Kidney epithelial cell (primary cell): Measurements from ENCODE around the gene LAMC3. TPM values are rescaled to one million over a fixed set of nuclear protein-coding genes. Genes with fewer than 3 reads are reported as not detected.

Experiments
- DNase-seq: peaks from one replicate; pipeline ENCODE4 v3.0.0-alpha.2; 2010; ENCODE audit warnings: low read depth
- H3K27me3 ChIP-seq: 2 replicates; pipeline ENCODE4 v1.6.0; 2011; ENCODE audit warnings: low read length; ENCODE audit not compliant: control insufficient read depth, insufficient read depth
- H3K36me3 ChIP-seq: 2 replicates; pipeline ENCODE4 v1.5.1; 2011; ENCODE audit warnings: low read length; ENCODE audit not compliant: control insufficient read depth, insufficient read depth
- H3K4me3 ChIP-seq: 2 replicates; pipeline ENCODE4 v1.5.1; 2011; ENCODE audit warnings: low read depth, mild to moderate bottlenecking, control low read depth, low read length
- CTCF ChIP-seq: IDR thresholded peaks from 2 replicates; pipeline ENCODE4 v1.5.1; 2011; ENCODE audit warnings: mild to moderate bottlenecking, moderate library complexity, low read length, control low read depth, inconsistent platforms; ENCODE audit not compliant: insufficient read depth, poor library complexity, severe bottlenecking
- total RNA-seq: library from RNA; depleted of rRNA; stranded (reverse); fragments of >200 nt; gene quantifications from 2 replicates; pipeline ENCODE4 v1.2.3, GENCODE V29; 2015

Gene LAMC3
- total RNA-seq, 1 donor from 2014 or later, result 7.5 TPM

DNA sequence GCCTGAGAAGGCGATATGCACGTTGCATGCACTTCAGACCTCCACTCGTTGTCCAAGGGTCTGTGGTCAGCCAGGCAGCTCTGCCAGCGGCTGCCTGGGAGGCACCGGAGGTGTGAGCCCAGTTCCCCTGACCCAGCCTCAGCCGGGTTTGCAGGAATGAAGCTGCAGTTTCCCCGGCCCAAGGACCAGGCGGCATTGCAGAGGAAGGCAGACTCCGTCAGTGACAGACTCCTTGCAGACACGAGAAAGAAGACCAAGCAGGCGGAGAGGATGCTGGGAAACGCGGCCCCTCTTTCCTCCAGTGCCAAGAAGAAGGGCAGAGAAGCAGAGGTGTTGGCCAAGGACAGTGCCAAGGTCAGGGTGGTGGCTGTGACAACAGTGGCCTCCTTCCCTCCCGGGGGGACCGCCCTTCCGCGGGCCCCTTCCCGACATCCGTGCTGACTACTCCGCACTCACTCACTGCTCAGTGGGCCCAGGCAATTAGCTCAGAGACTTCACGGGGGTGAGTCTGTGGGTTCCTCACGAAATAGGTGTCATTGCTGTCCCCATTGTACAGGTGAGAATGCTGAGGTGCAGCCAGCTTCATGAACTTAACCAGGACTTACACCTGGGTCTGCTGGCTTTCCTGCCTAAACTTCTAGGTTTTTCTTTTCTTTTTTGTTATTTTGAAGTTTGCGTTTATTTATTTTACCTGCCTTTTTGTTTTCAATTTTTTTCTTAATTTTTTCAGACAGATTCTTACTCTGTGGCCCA lies 76.6 kb downstream of the LAMC3 start:
- DNase-seq, result no peak
- TF ChIP-seq CTCF, result no peak
- H3K27me3 ChIP-seq, result peaks cover 2% of the 10 kb centered on the region

DNA sequence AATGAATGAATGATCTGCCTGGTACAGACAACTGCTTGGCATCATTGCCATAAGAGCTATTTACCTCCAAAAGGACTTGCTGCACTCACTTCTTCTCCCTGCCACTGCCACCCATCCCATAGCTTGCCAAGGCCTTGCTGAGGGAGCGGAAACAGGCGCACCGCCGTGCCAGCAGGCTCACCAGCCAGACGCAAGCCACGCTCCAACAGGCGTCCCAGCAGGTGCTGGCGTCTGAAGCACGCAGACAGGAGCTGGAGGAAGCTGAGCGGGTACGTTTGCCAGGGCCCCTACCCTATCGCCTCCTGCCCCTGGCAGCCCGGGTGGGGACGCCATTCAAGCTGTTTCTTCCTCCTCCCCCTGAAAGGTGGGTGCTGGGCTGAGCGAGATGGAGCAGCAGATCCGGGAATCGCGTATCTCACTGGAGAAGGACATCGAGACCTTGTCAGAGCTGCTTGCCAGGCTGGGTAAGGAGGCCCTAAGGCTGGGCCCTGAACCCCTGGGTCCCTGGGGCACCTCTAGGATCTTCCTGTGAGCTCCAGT lies 78.5 kb downstream of the LAMC3 start:
- DNase-seq, result no peak
- Histone ChIP-seq H3K36me3 (no peaks in the 10 kb centered on the region), H3K4me3 (no peak overlapping the region), H3K27me3 (peaks cover 2% of the 10 kb centered on the region)
- TF ChIP-seq CTCF, result no peak

More for the DNA sequence above, 76.6 kb downstream of the LAMC3 start:
- no peak overlapping the region for H3K4me3 ChIP-seq
- H3K36me3 ChIP-seq, result no peaks in the 10 kb centered on the region

GRCh38 chr9:131090025-131090787 lies 81.2 kb downstream of the LAMC3 start:
- H3K4me3 ChIP-seq, result no peak overlapping the region
- H3K27me3 ChIP-seq, result peaks cover 12% of the 10 kb centered on the region
- DNase-seq, result no peak
- no peaks in the 10 kb centered on the region for H3K36me3 ChIP-seq
- TF ChIP-seq CTCF, result no peak

DNA sequence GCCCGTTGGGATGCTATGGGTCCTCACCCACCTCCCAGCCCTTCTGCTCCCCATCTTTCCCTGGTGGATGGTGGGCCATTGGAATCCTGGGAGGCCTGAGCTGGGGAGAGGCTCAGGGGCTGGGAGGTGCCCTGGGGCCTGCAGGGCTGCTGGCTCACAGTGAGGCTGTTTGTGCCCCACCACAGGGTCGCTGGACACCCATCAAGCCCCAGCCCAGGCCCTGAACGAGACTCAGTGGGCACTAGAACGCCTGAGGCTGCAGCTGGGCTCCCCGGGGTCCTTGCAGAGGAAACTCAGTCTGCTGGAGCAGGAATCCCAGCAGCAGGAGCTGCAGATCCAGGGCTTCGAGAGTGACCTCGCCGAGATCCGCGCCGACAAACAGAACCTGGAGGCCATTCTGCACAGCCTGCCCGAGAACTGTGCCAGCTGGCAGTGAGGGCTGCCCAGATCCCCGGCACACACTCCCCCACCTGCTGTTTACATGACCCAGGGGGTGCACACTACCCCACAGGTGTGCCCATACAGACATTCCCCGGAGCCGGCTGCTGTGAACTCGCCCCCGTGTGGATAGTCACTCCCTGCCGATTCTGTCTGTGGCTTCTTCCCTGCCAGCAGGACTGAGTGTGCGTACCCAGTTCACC lies 82.5 kb downstream of the LAMC3 start:
- no peak for TF ChIP-seq CTCF

DNA sequence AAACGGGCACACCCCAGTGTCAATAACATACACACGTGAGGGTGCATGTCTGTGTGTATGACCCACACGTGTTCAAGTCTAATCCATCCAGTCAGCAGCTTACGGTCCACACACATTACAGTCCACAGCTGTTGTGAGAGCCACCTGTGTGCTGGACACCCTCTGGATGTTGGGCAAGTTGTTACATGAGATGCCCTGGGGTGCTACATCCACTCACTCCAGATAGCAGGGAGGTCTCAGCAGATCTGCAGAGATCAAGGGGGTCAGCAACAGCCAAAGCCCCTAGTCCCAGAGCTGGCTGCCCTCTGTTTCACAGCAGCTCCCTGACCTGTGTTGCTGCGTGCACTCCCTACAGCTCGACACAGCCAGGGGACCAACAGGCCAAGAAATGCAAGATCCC lies 83.1 kb downstream of the LAMC3 start:
- no peak overlapping the region for H3K4me3 ChIP-seq
- TF ChIP-seq CTCF, result no peak
- H3K27me3 ChIP-seq, result peaks cover 11% of the 10 kb centered on the region
- DNase-seq, result no peak
- H3K36me3 ChIP-seq, result no peaks in the 10 kb centered on the region

More for the DNA sequence above, 82.5 kb downstream of the LAMC3 start:
- no peaks in the 10 kb centered on the region for H3K36me3 ChIP-seq
- peaks cover 11% of the 10 kb centered on the region for H3K27me3 ChIP-seq
- no peak for DNase-seq
- H3K4me3 ChIP-seq, result no peak overlapping the region
